Glutamatergic neuron (in vitro differentiated cells): Measurements from ENCODE around the gene NPSR1. TPM values are rescaled to one million over a fixed set of nuclear protein-coding genes. Genes with fewer than 3 reads are reported as not detected.

Experiments
- DNase-seq: peaks from one replicate; pipeline ENCODE4 v3.0.0; 2022
- H3K27ac Mint-ChIP-seq: one replicate; pipeline ENCODE4 v1.8.0; 2020; ENCODE audit warnings: mild to moderate bottlenecking, mixed read lengths, inconsistent platforms; ENCODE audit not compliant: unreplicated experiment
- H3K27me3 Mint-ChIP-seq: one replicate; pipeline ENCODE4 v1.8.0; 2020; ENCODE audit warnings: mild to moderate bottlenecking, moderate library complexity, mixed read lengths, inconsistent platforms; ENCODE audit not compliant: unreplicated experiment
- H3K36me3 Mint-ChIP-seq: one replicate; pipeline ENCODE4 v1.8.0; 2020; ENCODE audit warnings: mild to moderate bottlenecking, mixed read lengths, inconsistent platforms; ENCODE audit not compliant: unreplicated experiment
- H3K4me1 Mint-ChIP-seq: one replicate; pipeline ENCODE4 v1.8.0; 2020; ENCODE audit warnings: mild to moderate bottlenecking, low read depth, mixed read lengths, inconsistent platforms; ENCODE audit not compliant: unreplicated experiment
- H3K4me3 Mint-ChIP-seq: one replicate; pipeline ENCODE4 v1.8.0; 2020; ENCODE audit warnings: mild to moderate bottlenecking, mixed read lengths, inconsistent platforms; ENCODE audit not compliant: unreplicated experiment
- H3K9me3 Mint-ChIP-seq: one replicate; pipeline ENCODE4 v1.8.0; 2020; ENCODE audit warnings: mild to moderate bottlenecking, moderate library complexity, mixed read lengths, inconsistent platforms; ENCODE audit not compliant: unreplicated experiment
- total RNA-seq: library from RNA; stranded (reverse); fragmentation: NEBNext Ultra II Directional; extraction: Animal tissue kit (Norgen Biotek cat#: 25700); gene quantifications from one replicate; pipeline ENCODE4 v1.2.1, GENCODE V29; 2021; ENCODE audit not compliant: unreplicated experiment
- TF ChIP-seq, protein P1 (sequence below): fragments of 200-600 bp; sonication (generic); IDR thresholded peaks from one replicate; pipeline ENCODE4 v1.5.0; 2021; ENCODE audit not compliant: partially characterized antibody, unreplicated experiment

Gene NPSR1
- total RNA-seq, 1 donor from 2014 or later, result not detected

DNA sequence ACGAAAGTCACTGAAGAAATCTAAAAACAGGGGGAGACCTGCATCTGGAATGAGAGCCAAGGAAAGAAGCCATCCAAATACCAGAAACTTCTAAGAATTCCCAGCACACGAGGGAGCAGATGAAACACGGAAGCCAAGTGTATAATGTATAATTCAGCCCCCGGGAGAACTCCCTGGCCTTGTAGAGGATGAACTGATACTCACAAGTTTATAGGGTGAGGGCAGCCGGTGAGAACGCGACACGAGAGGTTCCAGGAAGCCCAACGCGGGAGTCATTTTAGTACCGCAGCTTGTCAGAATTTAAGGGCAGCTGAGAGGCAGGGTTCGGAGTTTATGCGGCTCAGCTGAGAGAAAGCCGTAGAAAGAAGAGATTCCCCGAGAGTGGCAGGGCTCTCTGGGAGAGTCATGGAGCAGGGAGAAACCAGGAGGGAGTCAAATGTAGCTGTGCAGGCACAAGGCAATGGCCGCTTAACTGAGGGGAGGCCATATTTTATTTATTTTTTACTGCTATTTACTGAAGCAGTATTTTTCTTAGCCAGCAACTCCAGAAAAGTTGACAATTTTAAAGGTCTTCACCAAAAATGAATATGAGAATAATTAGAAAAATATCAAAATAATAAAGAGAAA, 164.0 kb downstream of the NPSR1 start:
- Mint-ChIP-seq H3K27ac (peak overlapping the region; percentile 42), H3K4me1 (peaks cover 20% of the 10 kb centered on the region), H3K27me3 (peaks cover 4% of the 10 kb centered on the region), H3K9me3 (no peaks in the 10 kb centered on the region), H3K36me3 (no peaks in the 10 kb centered on the region), H3K4me3 (no peak overlapping the region)
- no peak for DNase-seq
- TF ChIP-seq, protein P1, sequence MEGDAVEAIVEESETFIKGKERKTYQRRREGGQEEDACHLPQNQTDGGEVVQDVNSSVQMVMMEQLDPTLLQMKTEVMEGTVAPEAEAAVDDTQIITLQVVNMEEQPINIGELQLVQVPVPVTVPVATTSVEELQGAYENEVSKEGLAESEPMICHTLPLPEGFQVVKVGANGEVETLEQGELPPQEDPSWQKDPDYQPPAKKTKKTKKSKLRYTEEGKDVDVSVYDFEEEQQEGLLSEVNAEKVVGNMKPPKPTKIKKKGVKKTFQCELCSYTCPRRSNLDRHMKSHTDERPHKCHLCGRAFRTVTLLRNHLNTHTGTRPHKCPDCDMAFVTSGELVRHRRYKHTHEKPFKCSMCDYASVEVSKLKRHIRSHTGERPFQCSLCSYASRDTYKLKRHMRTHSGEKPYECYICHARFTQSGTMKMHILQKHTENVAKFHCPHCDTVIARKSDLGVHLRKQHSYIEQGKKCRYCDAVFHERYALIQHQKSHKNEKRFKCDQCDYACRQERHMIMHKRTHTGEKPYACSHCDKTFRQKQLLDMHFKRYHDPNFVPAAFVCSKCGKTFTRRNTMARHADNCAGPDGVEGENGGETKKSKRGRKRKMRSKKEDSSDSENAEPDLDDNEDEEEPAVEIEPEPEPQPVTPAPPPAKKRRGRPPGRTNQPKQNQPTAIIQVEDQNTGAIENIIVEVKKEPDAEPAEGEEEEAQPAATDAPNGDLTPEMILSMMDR, result no peak

DNA sequence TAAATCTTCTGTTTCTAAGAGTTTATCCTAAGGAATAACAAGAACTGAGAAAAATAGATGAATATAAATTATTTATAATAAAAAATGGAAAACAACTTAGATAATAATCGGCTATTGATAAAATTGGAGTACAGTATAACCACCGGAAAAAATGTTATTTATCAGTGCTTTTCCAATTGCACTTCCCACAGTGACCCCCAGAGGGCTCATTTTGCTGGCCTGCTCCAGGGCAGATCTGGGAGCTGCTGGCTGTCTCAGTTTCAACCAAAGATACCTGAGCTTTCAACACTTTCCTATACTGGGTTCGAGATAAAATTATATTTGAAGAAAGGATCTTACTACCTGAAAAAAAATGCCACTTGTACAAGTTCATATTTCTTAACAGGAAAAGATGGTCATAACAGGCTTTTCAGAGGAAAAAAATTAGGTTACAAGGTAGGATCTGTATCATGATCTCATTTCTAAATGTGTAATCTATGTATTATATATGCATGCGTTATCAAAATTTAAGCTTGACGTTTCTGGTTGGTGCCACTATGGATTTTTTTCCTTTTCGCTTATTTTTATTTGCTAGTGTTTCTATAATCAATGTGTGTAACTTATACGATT, 165.7 kb downstream of the NPSR1 start:
- no peak overlapping the region for H3K27ac Mint-ChIP-seq

DNA sequence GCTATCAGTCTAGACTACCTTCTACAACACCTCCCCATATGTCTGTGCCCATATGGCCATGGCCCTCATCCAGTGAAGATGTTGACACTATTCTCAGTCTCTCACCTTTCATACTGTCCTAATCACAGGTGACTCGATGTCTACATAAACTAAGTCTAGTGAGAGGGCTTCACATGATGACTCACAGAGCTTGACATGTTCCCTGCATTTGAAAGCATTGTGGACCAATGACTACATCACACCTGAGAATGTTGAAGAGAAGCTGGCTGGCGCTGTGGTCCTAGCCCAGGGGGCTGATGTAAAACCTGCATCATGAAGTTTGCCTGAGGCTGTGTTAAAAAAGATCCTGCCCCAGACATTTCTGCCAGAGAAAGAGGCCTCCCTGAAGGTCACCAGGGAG, 167.2 kb downstream of the NPSR1 start:
- H3K36me3 Mint-ChIP-seq, result peaks cover 4% of the 10 kb centered on the region
- H3K27me3 Mint-ChIP-seq, result peaks cover 4% of the 10 kb centered on the region
- TF ChIP-seq, protein P1, result no peak
- H3K4me1 Mint-ChIP-seq, result peaks cover 20% of the 10 kb centered on the region
- H3K4me3 Mint-ChIP-seq, result no peak overlapping the region
- DNase-seq, result no peak
- no peaks in the 10 kb centered on the region for H3K9me3 Mint-ChIP-seq
- H3K27ac Mint-ChIP-seq, result no peak overlapping the region

More for the DNA sequence above, 165.7 kb downstream of the NPSR1 start:
- no peaks in the 10 kb centered on the region for H3K9me3 Mint-ChIP-seq
- no peak overlapping the region for H3K4me3 Mint-ChIP-seq
- peaks cover 20% of the 10 kb centered on the region for H3K4me1 Mint-ChIP-seq
- peaks cover 4% of the 10 kb centered on the region for H3K27me3 Mint-ChIP-seq
- TF ChIP-seq, protein P1, result peak; percentile 97
- DNase-seq, result peak; percentile 78
- H3K36me3 Mint-ChIP-seq, result peaks cover 4% of the 10 kb centered on the region

DNA sequence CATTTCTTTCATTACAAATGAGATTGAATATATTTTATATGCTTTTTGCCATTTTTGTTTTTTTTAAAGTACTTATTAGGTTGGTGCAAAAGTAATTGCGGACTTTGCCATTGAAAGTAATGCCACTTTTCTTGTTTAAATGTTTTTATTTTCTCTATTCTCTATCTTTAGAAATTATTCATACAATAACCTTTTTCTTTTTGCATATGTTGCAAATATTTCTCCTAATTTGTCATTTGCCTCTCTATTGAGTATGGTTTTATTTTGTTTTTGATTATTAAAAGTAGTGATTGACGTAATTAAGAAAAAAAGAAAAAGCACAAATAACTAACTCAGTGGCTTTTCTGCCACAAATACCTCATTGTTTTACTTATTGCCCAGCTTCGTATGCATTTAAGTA, 172.4 kb downstream of the NPSR1 start:
- Mint-ChIP-seq H3K9me3 (no peaks in the 10 kb centered on the region), H3K27me3 (peaks cover 2% of the 10 kb centered on the region), H3K4me1 (peaks cover 5% of the 10 kb centered on the region), H3K27ac (no peak overlapping the region), H3K36me3 (peaks cover 4% of the 10 kb centered on the region), H3K4me3 (no peak overlapping the region)
- no peak for DNase-seq
- TF ChIP-seq, protein P1, result no peak

DNA sequence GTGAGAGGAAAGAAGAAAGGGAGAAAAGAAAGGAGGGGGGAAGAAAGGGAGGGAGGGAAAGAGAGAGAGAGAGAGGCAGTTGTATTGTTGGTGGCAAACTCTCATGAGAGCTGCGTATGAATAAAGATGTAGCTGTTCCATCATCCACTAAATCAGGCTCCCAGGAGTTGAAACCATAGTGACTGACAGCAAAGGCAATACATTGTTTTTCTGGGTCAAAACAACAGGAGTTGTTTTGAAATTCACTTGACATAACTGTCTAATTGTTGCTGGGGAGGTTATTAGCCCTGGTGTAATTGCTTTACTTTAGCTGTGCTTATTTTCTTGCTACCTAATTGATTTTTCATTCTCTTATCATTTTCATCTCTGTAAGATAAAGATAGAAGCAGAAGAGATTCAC, 173.4 kb downstream of the NPSR1 start:
- Mint-ChIP-seq H3K36me3 (peaks cover 4% of the 10 kb centered on the region), H3K27me3 (peaks cover 2% of the 10 kb centered on the region), H3K27ac (no peak overlapping the region), H3K4me3 (no peak overlapping the region), H3K9me3 (peaks cover under 1% of the 10 kb centered on the region), H3K4me1 (peaks cover 5% of the 10 kb centered on the region)
- TF ChIP-seq, protein P1, result no peak
- no peak for DNase-seq
